ENCODE results near the gene DDX39B.

DDX39B gene

DNA sequence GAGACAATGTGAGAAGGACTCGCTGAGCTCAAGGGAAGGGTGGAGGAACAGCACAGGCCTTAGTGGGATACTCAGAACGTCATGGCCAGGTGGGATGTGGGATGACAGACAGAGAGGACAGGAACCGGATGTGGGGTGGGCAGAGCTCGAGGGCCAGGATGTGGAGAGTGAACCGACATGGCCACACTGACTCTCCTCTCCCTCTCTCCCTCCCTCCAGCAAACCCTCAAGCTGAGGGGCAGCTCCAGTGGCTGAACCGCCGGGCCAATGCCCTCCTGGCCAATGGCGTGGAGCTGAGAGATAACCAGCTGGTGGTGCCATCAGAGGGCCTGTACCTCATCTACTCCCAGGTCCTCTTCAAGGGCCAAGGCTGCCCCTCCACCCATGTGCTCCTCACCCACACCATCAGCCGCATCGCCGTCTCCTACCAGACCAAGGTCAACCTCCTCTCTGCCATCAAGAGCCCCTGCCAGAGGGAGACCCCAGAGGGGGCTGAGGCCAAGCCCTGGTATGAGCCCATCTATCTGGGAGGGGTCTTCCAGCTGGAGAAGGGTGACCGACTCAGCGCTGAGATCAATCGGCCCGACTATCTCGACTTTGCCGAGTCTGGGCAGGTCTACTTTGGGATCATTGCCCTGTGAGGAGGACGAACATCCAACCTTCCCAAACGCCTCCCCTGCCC lies 35.2 kb upstream of the DDX39B start:
- Histone ChIP-seq H3K9me3 (no peaks in the 10 kb centered on the region), H3K27ac (no peak overlapping the region), H3K4me3 (no peak overlapping the region), H3K36me3 (no peaks in the 10 kb centered on the region), H3K27me3 (peaks cover 0 to 21% of the 10 kb centered on the region in 2 donors), H3K4me1 (peaks cover 0 to 11% (median 9%) of the 10 kb centered on the region in 4 donors)
- DNase-seq, result no peak
- no peak for TF ChIP-seq CTCF (IDR thresholded peaks at IDR 0.05)
- intact Hi-C loops (cut with DNase I; ENCODE audit: low total_unique reads), result no loop called here

- peak overlapping the region; percentile 21 for H3K4me3 ChIP-seq
Measured at GRCh38 chr6:31575952-31576685, 34.3 kb upstream of the DDX39B start.

GRCh38 chr6:31575335-31575901 lies 33.6 kb upstream of the DDX39B start, which contains the start of gene TNF:
TSS of gene TNF (plus strand) at chr6:31575565. CDS start at chr6:31575742, 177 bp downstream.
- Histone ChIP-seq H3K27me3 (peaks cover 0 to 21% of the 10 kb centered on the region in 2 donors), H3K27ac (no peak within 1 kb of the TSS), H3K4me3 (peak within 1 kb of the TSS; percentile 21), H3K36me3 (no peaks in the 10 kb centered on the region), H3K9me3 (no peaks in the 10 kb centered on the region), H3K4me1 (peaks cover 0 to under 1% (median under 1%) of the 10 kb centered on the region in 4 donors)
- peak; percentile 58 to 71 for DNase-seq
- intact Hi-C loops (cut with DNase I; ENCODE audit: low total_unique reads), result no loop called here
- no peak for TF ChIP-seq CTCF (IDR thresholded peaks at IDR 0.05)

More at GRCh38 chr6:31575952-31576685, 34.3 kb upstream of the DDX39B start:
- H3K9me3 ChIP-seq, result no peaks in the 10 kb centered on the region
- intact Hi-C loops (cut with DNase I; ENCODE audit: low total_unique reads), result no loop called here
- no peak for TF ChIP-seq CTCF (IDR thresholded peaks at IDR 0.05)
- H3K36me3 ChIP-seq, result no peaks in the 10 kb centered on the region
- no peak overlapping the region for H3K27ac ChIP-seq
- H3K4me1 ChIP-seq, result peaks cover 0 to 4% (median 2%) of the 10 kb centered on the region in 4 donors
- DNase-seq, result no peak
- H3K27me3 ChIP-seq, result peaks cover 0 to 21% of the 10 kb centered on the region in 2 donors

DNA sequence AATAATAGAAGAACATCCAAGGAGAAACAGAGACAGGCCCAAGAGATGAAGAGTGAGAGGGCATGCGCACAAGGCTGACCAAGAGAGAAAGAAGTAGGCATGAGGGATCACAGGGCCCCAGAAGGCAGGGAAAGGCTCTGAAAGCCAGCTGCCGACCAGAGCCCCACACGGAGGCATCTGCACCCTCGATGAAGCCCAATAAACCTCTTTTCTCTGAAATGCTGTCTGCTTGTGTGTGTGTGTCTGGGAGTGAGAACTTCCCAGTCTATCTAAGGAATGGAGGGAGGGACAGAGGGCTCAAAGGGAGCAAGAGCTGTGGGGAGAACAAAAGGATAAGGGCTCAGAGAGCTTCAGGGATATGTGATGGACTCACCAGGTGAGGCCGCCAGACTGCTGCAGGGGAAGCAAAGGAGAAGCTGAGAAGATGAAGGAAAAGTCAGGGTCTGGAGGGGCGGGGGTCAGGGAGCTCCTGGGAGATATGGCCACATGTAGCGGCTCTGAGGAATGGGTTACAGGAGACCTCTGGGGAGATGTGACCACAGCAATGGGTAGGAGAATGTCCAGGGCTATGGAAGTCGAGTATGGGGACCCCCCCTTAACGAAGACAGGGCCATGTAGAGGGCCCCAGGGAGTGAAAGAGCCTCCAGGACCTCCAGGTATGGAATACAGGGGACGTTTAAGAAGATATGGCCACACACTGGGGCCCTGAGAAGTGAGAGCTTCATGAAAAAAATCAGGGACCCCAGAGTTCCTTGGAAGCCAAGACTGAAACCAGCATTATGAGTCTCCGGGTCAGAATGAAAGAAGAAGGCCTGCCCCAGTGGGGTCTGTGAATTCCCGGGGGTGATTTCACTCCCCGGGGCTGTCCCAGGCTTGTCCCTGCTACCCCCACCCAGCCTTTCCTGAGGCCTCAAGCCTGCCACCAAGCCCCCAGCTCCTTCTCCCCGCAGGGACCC lies 32.6 kb upstream of the DDX39B start:
- H3K27me3 ChIP-seq, result peaks cover 0 to 21% of the 10 kb centered on the region in 2 donors
- H3K27ac ChIP-seq, result no peak overlapping the region
- no peaks in the 10 kb centered on the region for H3K36me3 ChIP-seq
- no peak for DNase-seq
- no peak for TF ChIP-seq CTCF (IDR thresholded peaks at IDR 0.05)
- intact Hi-C loops (cut with DNase I; ENCODE audit: low total_unique reads), result no loop called here
- no peak overlapping the region for H3K4me3 ChIP-seq
- H3K4me1 ChIP-seq, result no peaks in the 10 kb centered on the region
- no peaks in the 10 kb centered on the region for H3K9me3 ChIP-seq
